HG03280 (cell line): ENCODE data around the gene ITM2C.

Experiments
- ATAC-seq: cut with Tn5 transposase; IDR thresholded peaks from one replicate; pipeline ENCODE4 v1.9.1; 2021; ENCODE audit warnings: mild to moderate bottlenecking, moderate library complexity; ENCODE audit not compliant: unreplicated experiment

ITM2C gene

GRCh38 chr2:230922951-230923717, 58.4 kb downstream of the ITM2C start:
- ATAC-seq: no peak

- no peak for ATAC-seq
Measured at GRCh38 chr2:230924092-230924469, 59.3 kb downstream of the ITM2C start.

GRCh38 chr2:230924470-230925341, 60.0 kb downstream of the ITM2C start, which contains the start of gene GPR55:
GPR55 (minus strand) TSS chr2:230925242; CDS start chr2:230910962, 14,280 bp downstream.
- ATAC-seq: peak; percentile 41

DNA sequence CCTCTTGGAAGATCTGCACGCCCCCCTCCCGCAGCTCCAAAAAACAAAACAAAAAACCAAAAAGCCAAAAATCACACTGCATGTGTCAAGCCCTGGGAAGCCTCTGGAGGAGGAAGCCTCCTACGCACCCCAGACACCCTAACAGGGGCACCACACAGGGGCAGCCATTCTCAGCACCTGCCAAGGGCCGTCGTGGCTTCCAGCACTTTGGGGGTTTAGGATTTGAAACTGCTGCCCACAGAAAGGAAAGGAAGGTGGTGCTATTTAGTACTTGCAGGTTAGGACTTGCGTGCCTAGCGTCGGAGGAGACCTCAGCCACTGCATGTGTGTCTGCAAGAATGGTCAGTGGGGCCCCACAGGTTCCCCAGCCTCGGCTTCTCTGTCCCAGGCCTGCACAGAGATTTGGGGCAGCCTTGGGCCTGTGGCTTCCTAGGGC, 60.7 kb downstream of the ITM2C start:
- ATAC-seq: no peak

DNA sequence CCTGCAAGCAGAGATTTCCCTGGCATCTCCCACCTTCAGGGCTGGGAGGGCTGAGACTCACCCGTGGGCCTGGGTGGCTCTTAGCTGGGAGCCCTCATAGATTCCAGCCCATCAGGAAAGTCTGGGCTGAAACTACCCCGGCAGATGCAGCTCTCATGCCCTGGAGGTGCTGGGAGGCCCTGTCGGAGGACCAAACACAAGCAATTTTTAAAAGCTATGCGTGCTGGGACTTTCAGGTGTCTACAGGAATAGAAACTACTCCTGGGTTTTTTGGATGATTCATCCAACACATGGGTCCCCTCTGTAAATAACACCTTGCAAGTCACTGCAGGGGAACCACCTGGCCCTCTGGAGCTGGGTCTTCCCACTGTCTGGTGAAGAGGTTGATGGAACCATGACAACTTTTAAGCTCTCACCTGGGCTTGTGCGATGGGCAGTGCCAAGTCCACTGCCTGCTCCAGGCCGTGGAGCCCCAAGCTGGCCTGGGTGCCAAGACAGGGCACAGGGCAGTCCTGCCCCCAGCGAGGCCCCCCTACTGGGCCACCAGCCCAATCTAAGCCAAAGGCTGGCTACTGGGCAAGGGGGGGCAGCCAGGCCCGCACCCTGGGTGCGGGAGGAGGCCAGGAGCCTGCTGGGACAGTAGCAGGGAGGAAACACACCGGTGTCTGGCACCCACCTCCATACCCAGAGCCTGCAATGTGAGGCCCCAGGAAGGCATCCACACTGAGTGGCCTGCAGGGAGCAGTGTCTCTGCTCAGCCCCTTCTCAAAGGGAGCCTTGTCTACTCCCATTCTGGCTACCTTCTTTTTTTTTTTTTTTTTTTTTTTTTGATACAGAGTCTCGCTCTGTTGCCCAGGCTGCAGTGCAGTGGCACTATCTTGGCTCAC, 61.4 kb downstream of the ITM2C start:
- no peak for ATAC-seq

DNA sequence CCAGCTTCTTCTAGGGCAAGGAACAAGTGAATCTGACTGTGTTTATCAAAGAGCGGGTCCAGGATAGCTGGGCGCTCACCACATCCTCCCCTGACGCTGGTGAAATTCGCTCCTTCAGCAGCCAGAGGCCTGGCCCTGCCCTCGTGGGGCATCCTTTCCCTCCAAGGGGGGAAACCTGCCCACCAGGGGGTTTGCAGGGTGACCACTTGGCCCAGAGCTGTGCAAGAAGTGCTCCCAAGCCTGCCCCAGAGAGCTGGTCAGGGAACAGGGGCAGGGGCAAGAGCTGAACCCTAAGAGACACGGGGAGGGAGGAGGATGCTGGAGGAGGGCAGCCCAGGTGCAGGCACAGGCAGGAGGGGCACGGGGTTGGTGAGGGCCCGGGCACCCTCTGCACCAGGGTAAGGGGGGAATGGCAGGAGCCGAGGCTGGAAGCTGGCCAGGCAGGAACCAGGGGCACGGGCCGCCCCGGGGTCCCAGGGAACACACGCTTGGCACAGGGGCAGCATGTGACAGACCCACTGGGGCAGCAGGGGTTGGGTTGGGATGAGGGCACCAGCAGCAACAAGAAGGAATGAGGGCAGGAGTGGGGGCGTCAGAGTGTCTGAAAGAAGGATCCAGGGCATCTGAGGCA, 63.1 kb downstream of the ITM2C start:
- no peak for ATAC-seq
